ENCODE measurements around the gene HRH3.

HRH3 gene

DNA sequence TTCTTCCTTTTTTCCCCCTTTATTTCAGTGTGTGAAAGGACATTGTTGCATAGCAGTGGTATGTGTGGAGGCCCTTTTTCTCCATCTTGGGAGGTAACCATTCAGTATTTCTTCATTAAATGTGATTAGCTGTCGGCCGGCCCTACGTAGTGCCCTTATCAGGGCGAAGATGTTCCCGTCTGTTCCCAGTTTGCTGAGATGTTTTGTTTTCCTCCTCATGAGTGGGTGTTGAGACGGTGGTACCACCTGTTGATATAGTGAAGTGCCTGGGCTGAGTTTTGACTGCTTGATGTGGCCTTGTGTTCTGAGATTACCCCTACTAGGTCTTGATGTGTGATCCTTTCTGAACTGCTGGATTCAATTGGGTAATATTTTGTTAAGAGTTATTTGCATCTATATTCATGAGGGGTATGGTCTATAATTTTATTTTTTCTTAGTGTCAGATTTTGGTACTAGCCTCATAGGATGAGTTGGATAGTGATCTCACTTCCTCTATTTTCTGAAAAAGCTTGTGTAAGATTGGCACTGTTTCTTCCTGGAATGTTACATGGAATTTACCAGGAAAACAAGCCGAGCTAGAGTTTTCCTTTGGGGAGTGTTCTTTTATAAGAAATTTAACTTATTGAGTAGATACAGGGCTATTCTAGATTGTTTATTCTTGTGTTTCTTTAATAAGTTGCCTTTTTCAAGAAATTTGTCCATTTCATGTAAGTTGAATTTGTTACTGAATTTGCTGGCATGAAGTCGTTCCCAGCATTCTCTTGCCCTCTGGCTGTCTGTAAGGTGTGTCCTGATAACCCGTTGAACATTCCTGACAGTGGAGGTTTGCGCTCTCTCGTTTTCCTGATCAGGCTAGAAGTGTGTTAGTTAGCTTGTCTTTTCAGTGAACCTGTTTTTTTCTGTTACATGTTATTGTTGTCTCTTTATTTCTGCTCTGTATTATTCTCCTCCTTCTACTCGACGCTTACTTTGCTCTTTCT, 32.9 kb downstream of the HRH3 start:
- TF ChIP-seq, protein P1, sequence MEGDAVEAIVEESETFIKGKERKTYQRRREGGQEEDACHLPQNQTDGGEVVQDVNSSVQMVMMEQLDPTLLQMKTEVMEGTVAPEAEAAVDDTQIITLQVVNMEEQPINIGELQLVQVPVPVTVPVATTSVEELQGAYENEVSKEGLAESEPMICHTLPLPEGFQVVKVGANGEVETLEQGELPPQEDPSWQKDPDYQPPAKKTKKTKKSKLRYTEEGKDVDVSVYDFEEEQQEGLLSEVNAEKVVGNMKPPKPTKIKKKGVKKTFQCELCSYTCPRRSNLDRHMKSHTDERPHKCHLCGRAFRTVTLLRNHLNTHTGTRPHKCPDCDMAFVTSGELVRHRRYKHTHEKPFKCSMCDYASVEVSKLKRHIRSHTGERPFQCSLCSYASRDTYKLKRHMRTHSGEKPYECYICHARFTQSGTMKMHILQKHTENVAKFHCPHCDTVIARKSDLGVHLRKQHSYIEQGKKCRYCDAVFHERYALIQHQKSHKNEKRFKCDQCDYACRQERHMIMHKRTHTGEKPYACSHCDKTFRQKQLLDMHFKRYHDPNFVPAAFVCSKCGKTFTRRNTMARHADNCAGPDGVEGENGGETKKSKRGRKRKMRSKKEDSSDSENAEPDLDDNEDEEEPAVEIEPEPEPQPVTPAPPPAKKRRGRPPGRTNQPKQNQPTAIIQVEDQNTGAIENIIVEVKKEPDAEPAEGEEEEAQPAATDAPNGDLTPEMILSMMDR (IDR thresholded peaks at IDR 0.05; ENCODE audit: extremely low read depth, missing control alignments), result no peak
- no peak for DNase-seq (ENCODE audit: low spot score)

DNA sequence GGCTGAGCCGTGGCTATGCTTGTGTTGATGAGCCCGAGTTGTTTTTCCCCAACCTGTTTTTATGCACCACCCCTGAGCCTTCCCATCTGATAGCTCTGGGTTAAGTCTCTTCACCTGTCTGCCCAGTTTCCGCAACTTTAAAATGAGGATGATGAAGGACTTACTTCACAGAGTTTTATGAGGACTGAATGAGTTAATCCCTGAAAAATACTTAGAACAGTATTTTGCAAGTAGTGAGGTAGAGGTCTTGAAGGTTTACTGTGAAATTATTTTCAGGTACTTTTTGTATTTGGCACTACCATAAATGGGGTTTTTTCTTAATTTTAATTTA, 34.0 kb downstream of the HRH3 start:
- no peak for DNase-seq (ENCODE audit: low spot score)
- TF ChIP-seq, protein P1 (IDR thresholded peaks at IDR 0.05; ENCODE audit: extremely low read depth, missing control alignments), result no peak

DNA sequence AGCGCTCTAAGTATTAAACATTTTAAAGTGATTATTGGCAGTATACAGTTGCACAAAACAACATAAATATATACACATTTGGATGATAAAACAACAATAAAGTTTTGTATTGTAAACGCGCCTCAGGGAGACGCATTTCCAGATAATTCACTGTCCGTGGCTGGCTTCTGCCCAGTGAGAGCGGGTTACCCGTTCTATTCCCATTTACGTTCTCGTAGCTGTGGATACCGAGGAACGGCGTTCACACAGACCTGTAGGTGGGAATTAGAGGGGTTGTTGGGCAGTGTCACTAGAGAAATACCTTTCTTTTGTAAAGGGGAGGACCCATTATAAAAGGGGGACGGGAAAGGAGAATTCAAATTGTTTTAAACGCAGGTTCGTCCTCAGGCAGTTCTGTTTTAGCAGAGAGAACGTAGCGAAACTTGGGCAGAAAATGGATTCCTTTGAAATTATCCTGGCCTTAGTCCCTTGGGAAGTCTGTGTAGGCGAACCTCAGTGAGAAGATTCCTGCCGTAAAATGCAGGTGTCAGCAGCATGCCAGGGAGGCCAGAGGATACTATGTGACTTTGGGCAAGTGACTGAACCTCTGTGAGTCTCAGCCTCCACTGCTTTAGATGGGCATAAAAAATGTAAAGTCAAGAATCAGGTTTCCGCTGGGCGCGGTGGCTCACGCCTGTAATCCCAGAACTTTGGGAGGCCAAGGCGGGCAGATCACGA, 36.5 kb downstream of the HRH3 start:
- DNase-seq (ENCODE audit: low spot score), result no peak
- TF ChIP-seq, protein P1 (IDR thresholded peaks at IDR 0.05; ENCODE audit: extremely low read depth, missing control alignments), result no peak

DNA sequence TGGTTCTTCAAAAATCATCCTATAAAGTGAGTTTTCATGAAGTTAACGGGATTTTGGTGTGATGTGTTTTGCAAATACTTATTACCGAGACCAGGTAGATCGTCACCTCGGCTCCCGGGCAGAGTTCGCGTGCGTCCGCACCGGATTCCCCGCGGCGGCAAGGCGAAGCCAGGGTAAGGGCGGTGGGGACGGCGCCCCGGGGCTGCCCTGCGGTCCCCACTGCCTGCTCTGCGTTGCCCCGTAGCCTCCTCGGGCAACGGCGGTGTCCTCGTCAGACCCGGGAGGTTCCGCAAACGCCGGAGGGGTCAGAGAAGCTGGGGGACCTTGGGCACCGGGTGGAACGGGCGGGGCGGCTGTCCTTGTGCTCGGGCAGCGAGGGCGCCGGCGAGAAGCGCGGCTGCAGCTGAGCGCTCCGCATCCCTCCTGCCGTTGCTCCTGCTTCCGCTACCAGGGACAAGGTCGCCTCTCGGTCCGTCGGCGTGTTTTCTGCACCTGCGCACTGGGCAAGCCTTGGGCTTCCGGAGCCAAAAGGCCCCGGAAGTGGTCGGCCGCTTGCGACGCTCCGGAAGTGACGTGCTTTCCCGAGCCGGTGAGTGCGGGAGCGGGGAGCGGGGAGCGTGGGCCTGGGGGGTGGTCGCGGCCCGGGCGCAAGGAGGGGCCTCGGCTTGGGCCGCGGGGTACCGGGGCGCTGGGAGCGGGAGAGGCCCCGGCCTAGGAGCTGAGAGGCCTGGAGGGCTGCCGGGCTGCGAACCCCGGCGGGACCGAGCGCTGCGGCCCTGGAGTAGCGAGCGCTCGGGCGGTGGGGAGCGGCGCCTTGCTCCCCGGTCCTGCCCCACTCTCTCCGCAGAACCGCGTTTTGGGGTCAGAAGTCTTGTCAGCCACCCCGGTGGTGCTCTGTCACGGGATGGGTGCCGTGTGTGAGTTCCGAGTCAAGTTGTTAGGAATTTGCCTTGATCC, 37.3 kb downstream of the HRH3 start, which contains the start of gene MTG2:
MTG2 (plus strand) TSS at position 560 of the 957 bp plus-strand sequence. CDS start 10,393 bp downstream, outside the sequence.
- TF ChIP-seq, protein P1 (IDR thresholded peaks at IDR 0.05; ENCODE audit: extremely low read depth, missing control alignments), result no peak
- peak; percentile 100 for DNase-seq (ENCODE audit: low spot score)

DNA sequence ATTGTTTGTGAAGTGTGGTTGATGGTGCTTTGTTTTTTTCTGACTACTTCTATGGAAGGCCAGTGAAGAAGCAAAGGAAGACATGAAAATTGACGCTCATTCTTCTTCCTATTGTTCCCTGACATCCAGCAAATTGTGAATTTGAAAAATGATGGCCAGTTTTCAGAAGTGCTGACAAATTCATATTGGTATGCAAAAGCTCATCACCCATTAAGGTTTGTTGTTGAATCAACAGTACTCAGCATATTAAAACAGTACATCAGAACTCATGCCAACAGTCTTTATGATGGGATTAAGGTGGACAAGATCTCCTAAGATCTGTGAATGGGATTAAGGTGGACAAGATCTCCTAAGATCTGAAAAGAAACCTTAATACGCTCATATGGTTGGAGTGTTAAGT, 38.3 kb downstream of the HRH3 start:
- no peak for DNase-seq (ENCODE audit: low spot score)
- TF ChIP-seq, protein P1 (IDR thresholded peaks at IDR 0.05; ENCODE audit: extremely low read depth, missing control alignments), result no peak

DNA sequence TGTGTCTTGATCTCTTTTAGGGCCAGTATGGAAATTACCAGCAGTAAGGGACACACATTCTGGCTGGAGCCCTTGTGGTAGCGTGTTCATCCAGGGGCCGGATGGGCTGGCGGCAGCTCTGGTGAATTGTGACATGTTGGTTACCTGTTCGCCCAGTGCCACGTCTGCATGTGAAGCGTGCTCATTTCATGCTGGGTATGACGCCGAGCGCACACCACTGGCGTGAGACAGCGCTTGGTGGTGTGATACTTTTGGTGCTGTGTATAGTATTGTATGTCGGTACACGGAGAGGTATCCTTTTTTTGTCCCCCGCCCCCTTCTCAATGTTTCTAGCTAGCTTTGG, 40.9 kb downstream of the HRH3 start:
- DNase-seq (ENCODE audit: low spot score), result no peak
- TF ChIP-seq, protein P1 (IDR thresholded peaks at IDR 0.05; ENCODE audit: extremely low read depth, missing control alignments), result no peak
